Stimulated activated effector memory CD8-positive, alpha-beta T cell treated with anti-CD3 and anti-CD28 coated beads, Interleukin-12 subunit alpha, Interleukin-12 subunit beta, amount 100 ng/mL, for 72 hours (primary cell): ENCODE data around the gene HNRNPA1L2.
"Not testable (repeated sequence)": the region's sequence is repeated elsewhere in the genome, so short reads cannot be mapped to it uniquely, and the experiment has no call there.

Experiments used
- ATAC-seq: fragments of 150-1000 bp; cut with Tn5 transposase; 2 replicates; pipeline ENCODE4 v1.10.0; 2021
- DNase-seq, 2 donors: peaks; one replicate each; pipeline ENCODE4 v3.0.0; 2021 to 2022; ENCODE audit warnings: low spot score in 2 of 2
- H3K27ac Mint-ChIP-seq: one replicate; pipeline ENCODE4 v1.8.0; 2022; ENCODE audit warnings: mild to moderate bottlenecking, mixed read lengths
- H3K36me3 Mint-ChIP-seq: one replicate; pipeline ENCODE4 v1.8.0; 2022; ENCODE audit warnings: mild to moderate bottlenecking, mixed read lengths
- H3K4me1 Mint-ChIP-seq: one replicate; pipeline ENCODE4 v1.8.0; 2022; ENCODE audit warnings: mixed read lengths
- H3K4me3 Mint-ChIP-seq: one replicate; pipeline ENCODE4 v1.8.0; 2022; ENCODE audit warnings: mild to moderate bottlenecking, mixed read lengths
- H3K9me3 Mint-ChIP-seq: one replicate; pipeline ENCODE4 v1.8.0; 2022; ENCODE audit warnings: mixed read lengths

The HNRNPA1L2 gene

GRCh38 chr13:52642131-52642530 lies at the start of gene HNRNPA1L2:
Gene HNRNPA1L2, plus strand, starts transcription at chr13:52642431. Its CDS starts 62 bp downstream, at chr13:52642493.
- no peak for DNase-seq
- ATAC-seq = no peak
- no peaks in the 10 kb centered on the region for H3K9me3 Mint-ChIP-seq
- H3K36me3 Mint-ChIP-seq = peaks cover 40% of the 10 kb centered on the region
- no peaks in the 10 kb centered on the region for H3K4me1 Mint-ChIP-seq
- no peak within 1 kb of the TSS for H3K4me3 Mint-ChIP-seq
- H3K27ac Mint-ChIP-seq = no peak within 1 kb of the TSS

- not testable (repeated sequence) for H3K4me3 Mint-ChIP-seq, H3K27ac Mint-ChIP-seq, H3K36me3 Mint-ChIP-seq, H3K9me3 Mint-ChIP-seq, DNase-seq, H3K4me1 Mint-ChIP-seq, ATAC-seq
These were observed 49.1 kb upstream of the HNRNPA1L2 start for GRCh38 chr13:52593175-52593574.

- ATAC-seq, H3K27ac Mint-ChIP-seq, H3K4me3 Mint-ChIP-seq, DNase-seq, H3K36me3 Mint-ChIP-seq, H3K9me3 Mint-ChIP-seq, H3K4me1 Mint-ChIP-seq: not testable (repeated sequence)
These were observed 48.4 kb upstream of the HNRNPA1L2 start for GRCh38 chr13:52593812-52594211.

- not testable (repeated sequence) for H3K4me1 Mint-ChIP-seq, DNase-seq, H3K27ac Mint-ChIP-seq, H3K36me3 Mint-ChIP-seq, H3K4me3 Mint-ChIP-seq, ATAC-seq, H3K9me3 Mint-ChIP-seq
These were observed 47.9 kb upstream of the HNRNPA1L2 start for GRCh38 chr13:52594295-52594694.

GRCh38 chr13:52597676-52598075 lies 44.6 kb upstream of the HNRNPA1L2 start:
- no peak overlapping the region for H3K27ac Mint-ChIP-seq
- H3K36me3 Mint-ChIP-seq = no peaks in the 10 kb centered on the region
- DNase-seq (no peak), ATAC-seq (no peak)
- no peaks in the 10 kb centered on the region for H3K4me1 Mint-ChIP-seq
- H3K9me3 Mint-ChIP-seq = no peaks in the 10 kb centered on the region
- H3K4me3 Mint-ChIP-seq = no peak overlapping the region

- Mint-ChIP-seq H3K27ac (no peak overlapping the region), H3K9me3 (no peaks in the 10 kb centered on the region), H3K4me1 (no peaks in the 10 kb centered on the region), H3K36me3 (no peaks in the 10 kb centered on the region), H3K4me3 (peak overlapping the region; percentile 62)
- DNase-seq (no peak), ATAC-seq (no peak)
These were observed 43.0 kb upstream of the HNRNPA1L2 start for GRCh38 chr13:52599037-52599847.

- no peak overlapping the region for H3K27ac Mint-ChIP-seq
- no peak for DNase-seq
- no peaks in the 10 kb centered on the region for H3K4me1 Mint-ChIP-seq
These were observed 42.2 kb upstream of the HNRNPA1L2 start for GRCh38 chr13:52599848-52600603.

GRCh38 chr13:52600666-52601065 lies 41.6 kb upstream of the HNRNPA1L2 start:
- Mint-ChIP-seq H3K36me3 (no peaks in the 10 kb centered on the region), H3K4me1 (no peaks in the 10 kb centered on the region), H3K9me3 (no peaks in the 10 kb centered on the region), H3K27ac (no peak overlapping the region), H3K4me3 (peak overlapping the region; percentile 62)
- ATAC-seq = no peak
- DNase-seq = no peak

More at GRCh38 chr13:52599848-52600603, 42.2 kb upstream of the HNRNPA1L2 start:
- ATAC-seq = peak; percentile 75
- H3K9me3 Mint-ChIP-seq = no peaks in the 10 kb centered on the region
- peak overlapping the region; percentile 62 for H3K4me3 Mint-ChIP-seq
- no peaks in the 10 kb centered on the region for H3K36me3 Mint-ChIP-seq

GRCh38 chr13:52603316-52603715 lies 38.9 kb upstream of the HNRNPA1L2 start:
- H3K4me1 Mint-ChIP-seq, DNase-seq, H3K9me3 Mint-ChIP-seq, H3K27ac Mint-ChIP-seq, ATAC-seq, H3K4me3 Mint-ChIP-seq, H3K36me3 Mint-ChIP-seq: not testable (repeated sequence)

GRCh38 chr13:52606126-52606525 lies 36.1 kb upstream of the HNRNPA1L2 start:
- not testable (repeated sequence) for DNase-seq, ATAC-seq, H3K4me1 Mint-ChIP-seq, H3K9me3 Mint-ChIP-seq, H3K36me3 Mint-ChIP-seq, H3K27ac Mint-ChIP-seq, H3K4me3 Mint-ChIP-seq

GRCh38 chr13:52606795-52607194 lies 35.4 kb upstream of the HNRNPA1L2 start:
- DNase-seq, H3K4me1 Mint-ChIP-seq, H3K9me3 Mint-ChIP-seq, H3K4me3 Mint-ChIP-seq, H3K27ac Mint-ChIP-seq, H3K36me3 Mint-ChIP-seq, ATAC-seq: not testable (repeated sequence)

GRCh38 chr13:52608184-52608583 lies 34.0 kb upstream of the HNRNPA1L2 start:
- peak overlapping the region; percentile 63 for H3K27ac Mint-ChIP-seq
- not testable (repeated sequence) for DNase-seq, H3K4me1 Mint-ChIP-seq, H3K4me3 Mint-ChIP-seq, H3K9me3 Mint-ChIP-seq, ATAC-seq, H3K36me3 Mint-ChIP-seq

GRCh38 chr13:52609013-52609606 lies 33.1 kb upstream of the HNRNPA1L2 start:
- not testable (repeated sequence) for H3K9me3 Mint-ChIP-seq, H3K4me3 Mint-ChIP-seq, H3K4me1 Mint-ChIP-seq, DNase-seq, H3K36me3 Mint-ChIP-seq
- ATAC-seq = peak; percentile 70
- peak overlapping the region; percentile 63 for H3K27ac Mint-ChIP-seq

- H3K4me1 Mint-ChIP-seq, H3K27ac Mint-ChIP-seq, DNase-seq, H3K36me3 Mint-ChIP-seq, ATAC-seq, H3K4me3 Mint-ChIP-seq, H3K9me3 Mint-ChIP-seq: not testable (repeated sequence)
These were observed 32.1 kb upstream of the HNRNPA1L2 start for GRCh38 chr13:52610158-52610557.

- Mint-ChIP-seq H3K4me3 (no peak overlapping the region), H3K4me1 (peaks cover 15% of the 10 kb centered on the region), H3K27ac (no peak overlapping the region), H3K9me3 (no peaks in the 10 kb centered on the region), H3K36me3 (peaks cover 19% of the 10 kb centered on the region)
- ATAC-seq (no peak), DNase-seq (no peak)
These were observed 27.0 kb upstream of the HNRNPA1L2 start for GRCh38 chr13:52615134-52615801.
